HCT116 (cell line): ENCODE measurements around the gene UBE2L3. TPM values are rescaled to one million over a fixed set of nuclear protein-coding genes. Genes with fewer than 3 reads are reported as not detected.

Experiments
- ATAC-seq: fragments of 200-7000 bp; cut with Tn5 transposase; 2 replicates; pipeline ENCODE4 v1.9.1; 2020; ENCODE audit warnings: mild to moderate bottlenecking, moderate library complexity
- BruUV-seq: library from RNA; stranded (reverse); fragments of 400-500 nt; replicated peaks from 2 replicates; lab custom pipeline; 2021; lab: Mats Ljungman, UMichigan
- CTCF ChIA-PET: fragments of 300-600 bp; sonication (Branson Sonifier 250); formaldehyde crosslinking; loops from one replicate; lab custom pipeline; 2021; ENCODE audit warnings: antibody characterized with exemption; lab: Charles Lee
- POLR2A ChIA-PET: fragments of 300-600, 350-600 bp; sonication (Branson Sonifier 250); formaldehyde crosslinking; loops from one replicate; lab custom pipeline; 2021; ENCODE audit warnings: antibody characterized with exemption; lab: Charles Lee
- RAD21 ChIA-PET, 2 experiments: fragments of 300-600 bp; sonication (Branson Sonifier 250); formaldehyde crosslinking; loops; one replicate each; lab custom pipeline; 2023; ENCODE audit warnings: low total read pairs in 2 of 2; ENCODE audit not compliant: uncharacterized antibody in 2 of 2, unreplicated experiment in 2 of 2, low non-redundant PET in 1 of 2; lab: Charles Lee
- DNase-seq: peaks from one replicate; pipeline ENCODE4 v3.0.0-alpha.2; 2010; ENCODE audit warnings: low read depth, low spot score
- H2AFZ ChIP-seq: fragments of 200-600 bp; shearing (Covaris generic), sonication (generic); 2 replicates; pipeline ENCODE4 v1.6.1; 2017; ENCODE audit warnings: low read depth, mixed run types, mixed read lengths, antibody characterized with exemption, low read length; ENCODE audit not compliant: poor library complexity, severe bottlenecking
- H3K27ac ChIP-seq: 2 replicates; pipeline ENCODE4 v1.5.1; 2012; ENCODE audit warnings: low read depth, low read length
- H3K27me3 ChIP-seq: fragments of 200-600 bp; sonication (generic); 2 replicates; pipeline ENCODE4 v1.6.1; 2016; ENCODE audit warnings: mixed run types, low read length, mixed read lengths; ENCODE audit not compliant: insufficient read depth
- H3K36me3 ChIP-seq, 2 experiments: fragments of 200-500 bp in 1 of 2; fragments of 200-600 bp in 1 of 2; sonication (Bioruptor generic) in 1 of 2; sonication (generic) in 1 of 2; 2 replicates each; pipeline versions ENCODE4 v1.5.1 to v1.6.1; 2014 to 2016; ENCODE audit warnings: low read length in 2 of 2, inconsistent platforms in 1 of 2, mixed read lengths in 1 of 2, mixed run types in 1 of 2; ENCODE audit not compliant: insufficient read depth in 2 of 2, control insufficient read depth in 1 of 2
- H3K4me1 ChIP-seq, 2 experiments: fragments of 200-600 bp in 1 of 2; sonication (generic) in 1 of 2; 2 replicates each; pipeline versions ENCODE4 v1.5.1 to v1.6.1; 2012 to 2017; ENCODE audit warnings: low read length in 2 of 2, inconsistent platforms in 1 of 2, mild to moderate bottlenecking in 1 of 2, mixed read lengths in 1 of 2, mixed run types in 1 of 2, moderate library complexity in 1 of 2; ENCODE audit not compliant: insufficient read depth in 2 of 2, control insufficient read depth in 1 of 2
- H3K4me2 ChIP-seq: fragments of 200-600 bp; sonication (generic); 2 replicates; pipeline ENCODE4 v1.6.1; 2017; ENCODE audit warnings: mixed run types, low read length, mixed read lengths
- H3K4me3 ChIP-seq, 2 experiments: fragments of 200-600 bp in 1 of 2; sonication (generic) in 1 of 2; replicated peaks in 1 of 2; 2 replicates each; pipeline ENCODE4 v1.5.1; 2011 to 2016; ENCODE audit warnings: low read length in 2 of 2, control low read depth in 1 of 2, low read depth in 1 of 2, mild to moderate bottlenecking in 1 of 2, mixed read lengths in 1 of 2, mixed run types in 1 of 2
- H3K79me2 ChIP-seq: fragments of 200-600 bp; sonication (generic); 2 replicates; pipeline ENCODE4 v1.6.1; 2017; ENCODE audit warnings: mild to moderate bottlenecking, mixed run types, low read length, moderate library complexity, mixed read lengths; ENCODE audit not compliant: insufficient read depth
- H3K9ac ChIP-seq: fragments of 200-600 bp; sonication (generic); 2 replicates; pipeline ENCODE4 v1.6.1; 2016; ENCODE audit warnings: low read length, mixed read lengths
- H3K9me2 ChIP-seq: fragments of 200-600 bp; sonication (generic), shearing (Covaris generic); 2 replicates; pipeline ENCODE4 v1.6.1; 2017; ENCODE audit warnings: mixed run types, mild to moderate bottlenecking, moderate library complexity; ENCODE audit not compliant: insufficient read depth
- H3K9me3 ChIP-seq, 2 experiments: fragments of 200-500 bp in 1 of 2; fragments of 200-600 bp in 1 of 2; sonication (Bioruptor generic) in 1 of 2; sonication (generic) in 1 of 2; 2 replicates each; pipeline ENCODE4 v1.6.1; 2014 to 2017; ENCODE audit warnings: low read length in 2 of 2, mixed read lengths in 2 of 2, inconsistent platforms in 1 of 2, low read depth in 1 of 2, mild to moderate bottlenecking in 1 of 2, mixed run types in 1 of 2, moderate library complexity in 1 of 2; ENCODE audit not compliant: control insufficient read depth in 1 of 2, insufficient read depth in 1 of 2
- H4K20me1 ChIP-seq: fragments of 200-600 bp; sonication (generic), shearing (Covaris generic); 2 replicates; pipeline ENCODE4 v1.6.1; 2017; ENCODE audit warnings: mixed run types, mild to moderate bottlenecking, moderate library complexity; ENCODE audit not compliant: insufficient read depth
- EZH2phosphoT487 ChIP-seq: fragments of 200-600 bp; IDR thresholded peaks from 2 replicates; pipeline ENCODE4 v1.6.1; 2018; ENCODE audit warnings: antibody characterized with exemption, borderline replicate concordance
- FOSL1 ChIP-seq: IDR thresholded peaks from 2 replicates; pipeline ENCODE4 v1.6.1; 2012; ENCODE audit warnings: low read depth
- POLR2AphosphoS5 ChIP-seq: IDR thresholded peaks from 2 replicates; pipeline ENCODE4 v1.6.1; 2011; ENCODE audit warnings: mild to moderate bottlenecking, low read depth, low read length, moderate library complexity
- RAD21 ChIP-seq: IDR thresholded peaks from 2 replicates; pipeline ENCODE4 v1.6.1; 2012; ENCODE audit warnings: low read depth, mild to moderate bottlenecking
- ZNF274 ChIP-seq: fragments of 200-500 bp; sonication (Bioruptor generic); IDR thresholded peaks from 2 replicates; pipeline ENCODE4 v1.6.1; 2014; ENCODE audit warnings: mild to moderate bottlenecking, low read depth, low read length, inconsistent platforms
- intact Hi-C: fragments of 100-400 bp; cut with micrococcal nuclease; formaldehyde crosslinking; loops from 2 replicates; pipeline ENCODE4 v1.10.0; 2022
- total RNA-seq: library from RNA; stranded (reverse); gene quantifications from one replicate; pipeline ENCODE4 v1.2.1, GENCODE V29; 2021; ENCODE audit not compliant: unreplicated experiment
- TF ChIP-seq, protein P1 (sequence below): IDR thresholded peaks from 2 replicates; pipeline ENCODE4 v1.6.1; 2011; ENCODE audit warnings: mild to moderate bottlenecking, low read length, moderate library complexity; ENCODE audit not compliant: insufficient replicate concordance; ENCODE audit errors: extremely low read depth
- TF ChIP-seq, protein P2 (sequence below): IDR thresholded peaks from 2 replicates; pipeline ENCODE4 v1.6.1; 2012

The UBE2L3 gene
- total RNA-seq, 1 experiment from 2014 or later, result 55.6 TPM

DNA sequence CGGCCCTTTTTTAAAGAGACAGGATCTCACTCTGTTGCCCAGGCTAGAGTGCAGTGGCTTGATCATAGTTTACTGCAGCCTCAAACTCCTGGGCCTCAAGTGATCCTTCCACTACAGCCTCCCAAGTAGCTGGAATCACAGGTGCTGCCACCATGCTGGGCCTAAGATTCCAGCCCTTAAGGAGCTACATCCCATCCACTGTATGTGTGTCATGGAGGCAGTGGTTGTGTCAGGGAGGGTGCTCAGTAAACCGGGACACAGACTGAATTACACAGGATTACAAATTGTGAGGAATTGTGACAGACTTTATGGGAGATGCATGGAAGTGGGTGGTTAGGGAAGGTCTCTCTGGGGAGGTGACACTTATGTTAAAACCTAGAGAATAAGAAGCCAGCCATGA is 96.2 kb downstream of the UBE2L3 start:
- no TSS peak for BruUV-seq
- ChIA-PET CTCF (no interaction called here), RAD21 (no interaction called here), POLR2A (no interaction called here)
- Histone ChIP-seq H3K9me3 (no peaks in the 10 kb centered on the region), H2AFZ (no peak overlapping the region), H3K9me2 (no peaks in the 10 kb centered on the region), H3K4me3 (no peak overlapping the region), H3K79me2 (peaks cover 22% of the 10 kb centered on the region), H3K27me3 (no peaks in the 10 kb centered on the region), H3K4me1 (peaks cover 9 to 17% of the 10 kb centered on the region in 2 experiments; a peak in 3 of 4 replicates), H3K36me3 (no peaks in the 10 kb centered on the region), H3K4me2 (no peak overlapping the region), H3K27ac (no peak overlapping the region), H4K20me1 (no peaks in the 10 kb centered on the region), H3K9ac (no peak overlapping the region)
- intact Hi-C loops, result no loop called here
- ATAC-seq (no peak), DNase-seq (no peak)
- TF ChIP-seq FOSL1 (no peak), RAD21 (no peak), POLR2AphosphoS5 (no peak), EZH2phosphoT487 (no peak), ZNF274 (no peak)
- TF ChIP-seq, protein P1, sequence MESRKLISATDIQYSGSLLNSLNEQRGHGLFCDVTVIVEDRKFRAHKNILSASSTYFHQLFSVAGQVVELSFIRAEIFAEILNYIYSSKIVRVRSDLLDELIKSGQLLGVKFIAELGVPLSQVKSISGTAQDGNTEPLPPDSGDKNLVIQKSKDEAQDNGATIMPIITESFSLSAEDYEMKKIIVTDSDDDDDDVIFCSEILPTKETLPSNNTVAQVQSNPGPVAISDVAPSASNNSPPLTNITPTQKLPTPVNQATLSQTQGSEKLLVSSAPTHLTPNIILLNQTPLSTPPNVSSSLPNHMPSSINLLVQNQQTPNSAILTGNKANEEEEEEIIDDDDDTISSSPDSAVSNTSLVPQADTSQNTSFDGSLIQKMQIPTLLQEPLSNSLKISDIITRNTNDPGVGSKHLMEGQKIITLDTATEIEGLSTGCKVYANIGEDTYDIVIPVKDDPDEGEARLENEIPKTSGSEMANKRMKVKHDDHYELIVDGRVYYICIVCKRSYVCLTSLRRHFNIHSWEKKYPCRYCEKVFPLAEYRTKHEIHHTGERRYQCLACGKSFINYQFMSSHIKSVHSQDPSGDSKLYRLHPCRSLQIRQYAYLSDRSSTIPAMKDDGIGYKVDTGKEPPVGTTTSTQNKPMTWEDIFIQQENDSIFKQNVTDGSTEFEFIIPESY, result no peak
- TF ChIP-seq, protein P2, sequence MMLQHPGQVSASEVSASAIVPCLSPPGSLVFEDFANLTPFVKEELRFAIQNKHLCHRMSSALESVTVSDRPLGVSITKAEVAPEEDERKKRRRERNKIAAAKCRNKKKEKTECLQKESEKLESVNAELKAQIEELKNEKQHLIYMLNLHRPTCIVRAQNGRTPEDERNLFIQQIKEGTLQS, result no peak
